IMR-90 (cell line): ENCODE results near the gene CLEC17A. TPM values are rescaled to one million over a fixed set of nuclear protein-coding genes. Genes with fewer than 3 reads are reported as not detected.
A peak's percentile ranks its signal among the peaks of the same experiment; 100 is the strongest.

Experiments used
- ATAC-seq: fragments of 200-7000 bp; cut with Tn5 transposase; 2 replicates; pipeline ENCODE4 v1.9.1; 2020; ENCODE audit warnings: low read depth, mild to moderate bottlenecking, moderate library complexity
- BruUV-seq: library from RNA; stranded (reverse); fragments of 400-500 nt; replicated peaks from 2 replicates; lab custom pipeline; 2021; lab: Mats Ljungman, UMichigan
- CTCF ChIA-PET: fragments of 300-600 bp; formaldehyde crosslinking; extraction: SDS; loops from one replicate; lab custom pipeline; 2021; ENCODE audit warnings: antibody characterized with exemption; lab: Yijun Ruan, JAX
- POLR2A ChIA-PET: fragments of 300-600 bp; sonication (Branson Sonifier 250); formaldehyde crosslinking; loops from one replicate; lab custom pipeline; 2022; ENCODE audit warnings: antibody characterized with exemption; ENCODE audit not compliant: unreplicated experiment; lab: Charles Lee
- DNase-seq: peaks from one replicate; pipeline ENCODE4 v3.0.0; 2013
- H2AFZ ChIP-seq: replicated peaks from 2 replicates; pipeline ENCODE3; 2013; ENCODE audit warnings: low read length, mild to moderate bottlenecking; ENCODE audit not compliant: poor library complexity
- H2AK5ac ChIP-seq: 2 replicates; pipeline ENCODE4 v1.6.1; 2013; ENCODE audit warnings: low read depth, low read length, inconsistent platforms
- H2AK9ac ChIP-seq: replicated peaks from 2 replicates; pipeline ENCODE3; 2013; ENCODE audit warnings: mild to moderate bottlenecking, low read depth, low read length, moderate library complexity; ENCODE audit not compliant: poor library complexity
- H2BK120ac ChIP-seq: 2 replicates; pipeline ENCODE4 v1.6.1; 2013; ENCODE audit warnings: low read depth, low read length, inconsistent platforms
- H2BK15ac ChIP-seq: 3 replicates; pipeline ENCODE4 v1.6.1; 2013; ENCODE audit warnings: low read depth, low read length, inconsistent platforms
- H2BK20ac ChIP-seq: 2 replicates; pipeline ENCODE4 v1.6.1; 2013; ENCODE audit warnings: low read depth, mild to moderate bottlenecking, inconsistent platforms, low read length, moderate library complexity
- H2BK5ac ChIP-seq: 2 replicates; pipeline ENCODE4 v1.6.1; 2013; ENCODE audit warnings: mild to moderate bottlenecking, low read depth, low read length, inconsistent platforms; ENCODE audit not compliant: poor library complexity, severe bottlenecking
- H3K14ac ChIP-seq: replicated peaks from 2 replicates; pipeline ENCODE4 v1.6.1; 2013; ENCODE audit warnings: low read depth, low read length, inconsistent platforms
- H3K18ac ChIP-seq: 2 replicates; pipeline ENCODE4 v1.6.1; 2013; ENCODE audit warnings: low read depth, low read length, control low read depth
- H3K23ac ChIP-seq: 2 replicates; pipeline ENCODE4 v1.6.1; 2013; ENCODE audit warnings: low read depth, low read length, inconsistent platforms
- H3K27ac ChIP-seq: 2 replicates; pipeline ENCODE4 v1.5.1; 2013; ENCODE audit warnings: mild to moderate bottlenecking, control low read depth, low read length; ENCODE audit not compliant: insufficient read depth
- H3K27me3 ChIP-seq: 2 replicates; pipeline ENCODE4 v1.6.1; 2013; ENCODE audit warnings: low read length; ENCODE audit not compliant: control insufficient read depth, insufficient read depth
- H3K36me3 ChIP-seq: 2 replicates; pipeline ENCODE4 v1.6.1; 2013; ENCODE audit warnings: low read length, mixed read lengths; ENCODE audit not compliant: control insufficient read depth, insufficient read depth
- H3K4ac ChIP-seq: 2 replicates; pipeline ENCODE4 v1.6.1; 2013; ENCODE audit warnings: low read depth, low read length, inconsistent platforms
- H3K4me1 ChIP-seq: 2 replicates; pipeline ENCODE4 v1.6.1; 2013; ENCODE audit warnings: low read length, mixed read lengths; ENCODE audit not compliant: control insufficient read depth, insufficient read depth
- H3K4me2 ChIP-seq: 2 replicates; pipeline ENCODE4 v1.6.1; 2013; ENCODE audit warnings: low read depth, mild to moderate bottlenecking, control low read depth, low read length, moderate library complexity
- H3K4me3 ChIP-seq: 2 replicates; pipeline ENCODE4 v1.5.1; 2013; ENCODE audit warnings: low read depth, mild to moderate bottlenecking, control low read depth, low read length, moderate library complexity; ENCODE audit not compliant: insufficient read depth
- H3K56ac ChIP-seq: 2 replicates; pipeline ENCODE4 v1.6.1; 2013; ENCODE audit warnings: low read length, inconsistent platforms; ENCODE audit not compliant: insufficient read depth; ENCODE audit errors: extremely low read depth
- H3K79me1 ChIP-seq, 2 experiments: 2 replicates each; pipeline ENCODE4 v1.6.1; 2013; ENCODE audit warnings: low read length in 2 of 2, inconsistent platforms in 1 of 2, low read depth in 1 of 2
- H3K9ac ChIP-seq: 2 replicates; pipeline ENCODE4 v1.6.1; 2013; ENCODE audit warnings: low read depth, low read length, control low read depth
- H3K9me1 ChIP-seq: 2 replicates; pipeline ENCODE4 v1.6.1; 2013; ENCODE audit warnings: low read length, inconsistent platforms; ENCODE audit not compliant: insufficient read depth
- H3K9me3 ChIP-seq: 2 replicates; pipeline ENCODE4 v1.6.1; 2013; ENCODE audit warnings: low read length; ENCODE audit not compliant: control insufficient read depth, insufficient read depth
- H4K20me1 ChIP-seq: 2 replicates; pipeline ENCODE4 v1.6.1; 2013; ENCODE audit warnings: low read length, inconsistent platforms; ENCODE audit not compliant: insufficient read depth
- H4K5ac ChIP-seq: 2 replicates; pipeline ENCODE4 v1.6.1; 2013; ENCODE audit warnings: mild to moderate bottlenecking, low read depth, low read length, control low read depth
- H4K8ac ChIP-seq, 2 experiments: 2 replicates each; pipeline ENCODE4 v1.6.1; 2013; ENCODE audit warnings: low read depth in 2 of 2, low read length in 2 of 2, control low read depth in 1 of 2, inconsistent platforms in 1 of 2
- H4K91ac ChIP-seq: 2 replicates; pipeline ENCODE4 v1.6.1; 2013; ENCODE audit warnings: low read depth, low read length, inconsistent platforms; ENCODE audit not compliant: insufficient read depth
- CEBPB ChIP-seq: IDR thresholded peaks from 2 replicates; pipeline ENCODE4 v1.6.1; 2012; ENCODE audit warnings: low read depth, low read length, improper control_type of control experiment
- CHD1 ChIP-seq: IDR thresholded peaks from 2 replicates; pipeline ENCODE4 v1.6.1; 2012; ENCODE audit warnings: low read depth, low read length, improper control_type of control experiment
- FOS ChIP-seq: fragments of 150-350 bp; IDR thresholded peaks from 2 replicates; pipeline ENCODE4 v1.6.1; 2016; ENCODE audit warnings: low read depth, low read length
- MAFK ChIP-seq: IDR thresholded peaks from 2 replicates; pipeline ENCODE4 v1.6.1; 2012; ENCODE audit warnings: low read depth, low read length, improper control_type of control experiment
- MAZ ChIP-seq: IDR thresholded peaks from 2 replicates; pipeline ENCODE4 v1.6.1; 2012; ENCODE audit warnings: low read depth, mild to moderate bottlenecking, low read length, improper control_type of control experiment, moderate library complexity, borderline replicate concordance
- MXI1 ChIP-seq: IDR thresholded peaks from 2 replicates; pipeline ENCODE4 v1.6.1; 2012; ENCODE audit warnings: low read depth, mild to moderate bottlenecking, low read length, moderate library complexity, borderline replicate concordance
- NFE2L2 ChIP-seq: fragments of 150-350 bp; IDR thresholded peaks from 2 replicates; pipeline ENCODE4 v1.6.1; 2016; ENCODE audit warnings: low read depth, mild to moderate bottlenecking, low read length
- POLR2A ChIP-seq: IDR thresholded peaks from 2 replicates; pipeline ENCODE4 v1.6.1; 2012; ENCODE audit warnings: mild to moderate bottlenecking, low read depth, low read length
- RAD21 ChIP-seq: IDR thresholded peaks from 2 replicates; pipeline ENCODE4 v1.6.1; 2012; ENCODE audit warnings: low read length, improper control_type of control experiment
- RCOR1 ChIP-seq: IDR thresholded peaks from 2 replicates; pipeline ENCODE4 v1.6.1; 2012; ENCODE audit warnings: mild to moderate bottlenecking, low read length, improper control_type of control experiment; ENCODE audit not compliant: insufficient replicate concordance
- RFX5 ChIP-seq: IDR thresholded peaks from 2 replicates; pipeline ENCODE4 v1.8.0; 2012; ENCODE audit warnings: low read depth, mild to moderate bottlenecking, low read length, moderate library complexity
- SMC3 ChIP-seq: fragments of 150-350 bp; IDR thresholded peaks from 2 replicates; pipeline ENCODE4 v1.6.1; 2016; ENCODE audit warnings: low read depth, mild to moderate bottlenecking, antibody characterized with exemption, low read length, moderate library complexity
- WGBS, 2 experiments: methylation state at CpG; one replicate each; pipeline versions ENCODE4 v1.1.5 to v1.1.7; 2013; ENCODE audit warnings: missing lambda C conversion rate in 2 of 2; ENCODE audit not compliant: insufficient read length in 1 of 2; ENCODE audit errors: extremely low coverage in 2 of 2; 5-methylcytosine and 5-hydroxymethylcytosine counted together
- dilution Hi-C: fragments of 300-500 bp; cut with HindIII; formaldehyde crosslinking; loops from one replicate; pipeline ENCODE4 v1.14.3; 2018; ENCODE audit warnings: low sequenced_read_pairs; ENCODE audit not compliant: unreplicated experiment
- in situ Hi-C: fragments of 300-500 bp; cut with MboI; formaldehyde crosslinking; loops from 3 replicates; pipeline ENCODE4 v1.14.3; 2019; ENCODE audit warnings: low sequenced_read_pairs, inconsistent platforms, mixed read lengths
- intact Hi-C: fragments of 100-400 bp; cut with micrococcal nuclease; formaldehyde crosslinking; loops from 2 replicates; pipeline ENCODE4 v1.10.0; 2022
- polyA plus RNA-seq, 3 experiments: library from polyadenylated mRNA; depleted of rRNA; stranded (reverse); fragments of >200 nt; gene quantifications; 2 replicates each; pipeline ENCODE4 v1.2.3, GENCODE V29; 2012; ENCODE audit warnings: low replicate concordance in 1 of 3
- total RNA-seq: library from RNA; depleted of rRNA; stranded (reverse); fragments of >200 nt; gene quantifications from 2 replicates; pipeline ENCODE4 v1.2.3, GENCODE V29; 2012
- TF ChIP-seq, protein P1 (sequence below): conservative IDR thresholded peaks from 2 replicates; pipeline ENCODE4 v1.5.1; 2012; ENCODE audit warnings: mild to moderate bottlenecking, low read depth, low read length, improper control_type of control experiment
- TF ChIP-seq, protein P2 (sequence below): fragments of 150-350 bp; IDR thresholded peaks from 2 replicates; pipeline ENCODE4 v1.6.1; 2017; ENCODE audit warnings: mild to moderate bottlenecking, antibody characterized with exemption, low read length, low read depth
- TF ChIP-seq, protein P3 (sequence below): fragments of 150-350 bp; IDR thresholded peaks from 2 replicates; pipeline ENCODE4 v1.6.1; 2016; ENCODE audit warnings: low read depth, mild to moderate bottlenecking, low read length, moderate library complexity, borderline replicate concordance

Gene CLEC17A
- total and polyA plus RNA-seq, 2 of the 4 experiments (the other 2 are of a cell fraction), result 0.05 TPM; not detected in 1

DNA sequence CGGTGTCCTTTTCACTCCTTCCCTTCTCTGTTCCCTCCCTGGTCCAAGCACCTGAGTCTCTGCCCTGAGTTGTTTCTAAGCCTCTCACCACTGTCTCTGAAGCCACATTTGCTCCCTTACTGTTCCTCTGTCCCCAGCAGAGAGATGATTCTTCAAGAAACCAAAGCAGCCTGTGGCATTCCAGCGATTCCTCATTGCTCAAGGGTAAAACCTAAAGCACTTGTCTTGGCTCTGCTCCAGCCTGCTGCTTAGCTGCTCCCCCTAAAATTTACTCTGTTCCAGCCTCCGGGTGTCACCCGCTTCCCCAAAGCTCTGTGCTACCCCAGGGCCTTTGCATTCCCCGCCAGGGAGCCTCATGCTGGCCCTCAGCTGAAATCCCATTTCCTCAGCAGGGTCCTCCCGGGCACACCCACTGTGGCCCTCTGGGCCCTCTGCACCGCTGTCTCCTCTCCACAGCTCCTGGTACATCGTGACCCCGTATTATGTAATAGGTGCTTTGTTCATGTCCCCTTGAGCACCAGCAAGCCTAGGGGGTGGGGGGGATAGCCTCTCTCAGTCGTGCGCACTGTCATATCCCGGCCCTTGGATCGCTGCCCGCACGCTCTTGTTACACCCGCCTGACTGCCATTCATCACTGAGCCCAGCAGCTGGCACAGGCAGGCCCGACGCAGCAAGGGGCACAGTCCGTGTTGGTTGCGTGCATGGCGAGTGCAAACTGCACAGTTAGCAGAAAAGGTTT, 37.7 kb upstream of the CLEC17A start:
- in situ Hi-C loops, result no loop called here
- Histone ChIP-seq H3K27me3 (no peaks in the 10 kb centered on the region), H3K27ac (no peak overlapping the region), H3K18ac (no peak overlapping the region), H2BK120ac (no peak overlapping the region), H3K9me1 (peaks cover 14% of the 10 kb centered on the region; the same call in 1 of the 2 replicates), H3K4me1 (peaks cover 6% of the 10 kb centered on the region; the same call in 1 of the 2 replicates), H3K4ac (no peak overlapping the region), H4K8ac (no peak overlapping the region), H3K36me3 (no peaks in the 10 kb centered on the region), H2BK20ac (0 out of 2 replicates have a peak overlapping the region, but pooled peaks have one; percentile 9), H3K9ac (no peak overlapping the region), H2BK5ac (no peak overlapping the region), H3K14ac (no peak overlapping the region), H2AFZ (no peak overlapping the region), H3K79me1 (peaks cover 11 to 52% of the 10 kb centered on the region in 2 experiments), H3K23ac (no peak overlapping the region), H3K4me3 (no peak overlapping the region), H3K4me2 (no peak overlapping the region), H2AK5ac (no peak overlapping the region), H4K91ac (no peak overlapping the region), H2BK15ac (no peak overlapping the region), H3K56ac (no peak overlapping the region), H4K20me1 (peaks cover 19% of the 10 kb centered on the region), H2AK9ac (no peak overlapping the region), H3K9me3 (no peaks in the 10 kb centered on the region), H4K5ac (no peak overlapping the region)
- no TSS peak for BruUV-seq
- intact Hi-C loops, result no loop called here
- WGBS, 2 experiments, result 78% methylated on average over 16 of the region's 21 CpGs; no CpG with 5 or more reads in 1 of the 2 experiments
- ChIA-PET POLR2A (no interaction called here), CTCF (interaction anchor here (1.7 kb wide), 1 partner anchor 12 kb away, joined by 5 read pairs; no protein-coding TSS in a partner anchor)
- ATAC-seq (peak; percentile 30; the same call in 1 of the 2 replicates), DNase-seq (no peak)
- dilution Hi-C loops, result no loop called here
- TF ChIP-seq NFE2L2, result no peak
- no peak for TF ChIP-seq CEBPB
- no peak for TF ChIP-seq MAZ
- TF ChIP-seq, protein P1, sequence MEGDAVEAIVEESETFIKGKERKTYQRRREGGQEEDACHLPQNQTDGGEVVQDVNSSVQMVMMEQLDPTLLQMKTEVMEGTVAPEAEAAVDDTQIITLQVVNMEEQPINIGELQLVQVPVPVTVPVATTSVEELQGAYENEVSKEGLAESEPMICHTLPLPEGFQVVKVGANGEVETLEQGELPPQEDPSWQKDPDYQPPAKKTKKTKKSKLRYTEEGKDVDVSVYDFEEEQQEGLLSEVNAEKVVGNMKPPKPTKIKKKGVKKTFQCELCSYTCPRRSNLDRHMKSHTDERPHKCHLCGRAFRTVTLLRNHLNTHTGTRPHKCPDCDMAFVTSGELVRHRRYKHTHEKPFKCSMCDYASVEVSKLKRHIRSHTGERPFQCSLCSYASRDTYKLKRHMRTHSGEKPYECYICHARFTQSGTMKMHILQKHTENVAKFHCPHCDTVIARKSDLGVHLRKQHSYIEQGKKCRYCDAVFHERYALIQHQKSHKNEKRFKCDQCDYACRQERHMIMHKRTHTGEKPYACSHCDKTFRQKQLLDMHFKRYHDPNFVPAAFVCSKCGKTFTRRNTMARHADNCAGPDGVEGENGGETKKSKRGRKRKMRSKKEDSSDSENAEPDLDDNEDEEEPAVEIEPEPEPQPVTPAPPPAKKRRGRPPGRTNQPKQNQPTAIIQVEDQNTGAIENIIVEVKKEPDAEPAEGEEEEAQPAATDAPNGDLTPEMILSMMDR, result no peak
- TF ChIP-seq, protein P2, sequence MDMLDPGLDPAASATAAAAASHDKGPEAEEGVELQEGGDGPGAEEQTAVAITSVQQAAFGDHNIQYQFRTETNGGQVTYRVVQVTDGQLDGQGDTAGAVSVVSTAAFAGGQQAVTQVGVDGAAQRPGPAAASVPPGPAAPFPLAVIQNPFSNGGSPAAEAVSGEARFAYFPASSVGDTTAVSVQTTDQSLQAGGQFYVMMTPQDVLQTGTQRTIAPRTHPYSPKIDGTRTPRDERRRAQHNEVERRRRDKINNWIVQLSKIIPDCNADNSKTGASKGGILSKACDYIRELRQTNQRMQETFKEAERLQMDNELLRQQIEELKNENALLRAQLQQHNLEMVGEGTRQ, result no peak
- TF ChIP-seq POLR2A, result no peak
- TF ChIP-seq RAD21, result no peak
- TF ChIP-seq RCOR1, result no peak
- TF ChIP-seq FOS, result no peak
- TF ChIP-seq, protein P3, sequence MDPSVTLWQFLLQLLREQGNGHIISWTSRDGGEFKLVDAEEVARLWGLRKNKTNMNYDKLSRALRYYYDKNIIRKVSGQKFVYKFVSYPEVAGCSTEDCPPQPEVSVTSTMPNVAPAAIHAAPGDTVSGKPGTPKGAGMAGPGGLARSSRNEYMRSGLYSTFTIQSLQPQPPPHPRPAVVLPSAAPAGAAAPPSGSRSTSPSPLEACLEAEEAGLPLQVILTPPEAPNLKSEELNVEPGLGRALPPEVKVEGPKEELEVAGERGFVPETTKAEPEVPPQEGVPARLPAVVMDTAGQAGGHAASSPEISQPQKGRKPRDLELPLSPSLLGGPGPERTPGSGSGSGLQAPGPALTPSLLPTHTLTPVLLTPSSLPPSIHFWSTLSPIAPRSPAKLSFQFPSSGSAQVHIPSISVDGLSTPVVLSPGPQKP, result no peak
- no peak for TF ChIP-seq MXI1
- TF ChIP-seq CHD1, result no peak
- TF ChIP-seq MAFK, result no peak
- TF ChIP-seq RFX5, result no peak
- no peak for TF ChIP-seq SMC3
